GM18951 (cell line): Measurements from ENCODE around the gene IQSEC1.
"Not testable (repeated sequence)": the region's sequence is repeated elsewhere in the genome, so short reads cannot be mapped to it uniquely, and the experiment has no call there.

Source experiments
- POLR2A ChIP-seq: IDR thresholded peaks from 4 replicates; pipeline ENCODE4 v1.6.1; 2011; ENCODE audit warnings: mild to moderate bottlenecking; ENCODE audit not compliant: insufficient read length, insufficient read depth; ENCODE audit errors: extremely low read depth
- in situ Hi-C: fragments of 300-500 bp; cut with MboI; formaldehyde crosslinking; loops from one replicate; pipeline ENCODE4 v1.12.0; 2022; ENCODE audit warnings: low sequenced_read_pairs, mixed read lengths, inconsistent platforms; ENCODE audit not compliant: unreplicated experiment

IQSEC1 gene

DNA sequence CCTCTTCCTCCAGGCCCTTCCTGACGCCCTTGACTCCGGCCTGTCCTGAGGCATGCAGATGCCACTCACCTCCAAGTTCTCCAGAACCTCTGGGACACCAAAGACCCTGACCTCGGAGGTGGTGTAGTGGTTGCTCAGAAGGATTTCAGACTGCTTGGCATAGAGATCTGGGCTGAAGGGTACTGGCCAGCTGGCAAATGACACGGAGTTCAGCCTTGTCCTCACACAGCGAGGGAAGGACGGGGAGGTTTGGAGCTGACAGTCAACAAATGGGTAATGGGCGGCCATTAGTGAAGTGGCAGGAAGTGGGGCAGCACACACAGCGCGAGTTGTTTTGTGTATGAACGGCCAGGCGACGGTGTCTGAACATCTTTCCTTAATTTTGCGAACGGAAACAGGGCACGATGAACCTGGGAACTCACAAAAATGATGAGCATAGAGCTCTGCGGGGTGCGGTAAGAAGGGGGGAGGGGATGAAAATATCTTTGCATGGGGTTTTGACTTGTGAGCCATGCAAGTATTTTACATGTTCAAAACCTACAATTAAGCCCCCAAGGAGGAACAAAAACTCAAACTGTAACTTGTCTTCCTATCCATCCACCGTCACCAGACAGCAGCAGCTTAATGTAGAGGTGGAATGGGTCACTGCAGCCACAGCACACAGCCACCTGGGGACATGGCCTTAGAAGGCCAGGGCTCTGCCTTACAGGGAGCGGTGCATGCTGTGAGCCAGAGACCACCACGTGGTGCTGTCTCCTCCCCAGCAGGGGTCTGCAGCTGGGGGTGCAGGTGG, 188.2 kb downstream of the IQSEC1 start:
- in situ Hi-C loops = no loop called here
- no peak for TF ChIP-seq POLR2A

DNA sequence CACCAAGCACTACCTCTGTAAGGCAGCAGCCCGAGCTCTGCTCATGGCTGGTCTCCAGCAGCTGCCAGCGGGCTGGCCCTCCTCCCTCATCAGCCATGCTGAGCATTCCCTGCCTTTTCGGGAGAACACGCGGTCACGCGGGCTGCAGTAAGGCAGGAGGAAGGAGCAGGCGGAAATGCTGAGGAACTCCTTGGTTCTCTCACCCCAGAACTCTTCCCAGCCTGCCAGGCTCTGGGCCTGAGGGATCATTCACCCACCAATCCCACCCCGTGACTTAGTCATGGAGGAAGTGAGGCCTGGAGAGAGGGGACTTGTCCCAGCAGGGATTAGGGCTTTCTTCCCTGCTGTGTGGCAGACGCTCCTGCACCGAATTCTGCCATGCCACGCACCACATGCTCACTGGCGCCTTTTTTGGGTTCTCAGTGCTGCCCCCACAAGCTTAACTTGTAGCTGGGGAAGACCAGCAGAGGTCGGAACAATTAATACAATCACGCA, 189.0 kb downstream of the IQSEC1 start:
- TF ChIP-seq POLR2A = no peak
- in situ Hi-C loops = no loop called here

DNA sequence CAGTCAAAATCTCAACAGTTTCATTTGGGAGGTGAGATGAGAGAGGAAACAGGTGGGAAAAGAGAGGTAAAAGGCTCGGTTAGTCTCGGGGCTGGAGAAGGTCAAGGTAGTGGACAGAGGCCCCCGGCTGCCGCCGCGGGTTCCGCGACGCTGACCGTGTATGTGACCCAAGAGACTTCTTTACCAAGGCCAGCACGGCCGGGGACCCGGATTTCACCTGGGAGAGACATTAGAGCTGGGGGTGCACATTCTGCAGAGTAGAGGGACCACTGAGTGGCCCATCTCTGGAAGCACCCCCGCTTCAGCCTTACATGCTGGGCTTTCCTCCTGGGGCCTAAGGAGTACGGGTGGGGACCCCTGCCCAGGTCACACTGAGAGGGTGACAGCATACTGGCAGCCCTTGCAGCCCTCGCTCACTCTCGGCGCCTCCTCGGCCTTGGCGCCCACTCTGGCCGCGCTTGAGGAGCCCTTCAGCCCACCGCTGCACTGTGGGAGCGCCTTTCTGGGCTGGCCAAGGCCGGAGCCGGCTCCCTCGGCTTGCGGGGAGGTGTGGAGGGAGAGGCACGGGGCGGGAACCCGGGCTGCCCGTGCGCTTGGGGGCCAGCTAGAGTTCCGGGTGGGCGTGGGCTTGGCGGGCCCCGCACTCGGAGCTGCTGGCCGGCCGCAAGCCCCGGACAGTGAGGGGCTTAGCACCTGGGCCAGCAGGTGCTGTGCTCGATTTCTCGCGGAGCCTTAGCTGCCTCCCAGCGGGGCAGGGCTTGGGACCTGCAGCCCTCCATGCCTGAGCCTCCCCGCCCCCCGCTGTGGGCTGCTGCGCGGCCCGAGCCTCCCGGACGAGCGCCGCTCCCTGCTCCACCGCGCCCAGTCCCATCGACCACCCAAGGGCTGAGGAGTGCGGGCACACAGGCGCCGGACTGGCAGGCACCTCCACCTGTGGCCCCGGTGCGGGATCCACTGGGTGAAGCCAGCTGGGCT, 190.6 kb downstream of the IQSEC1 start:
- in situ Hi-C loops = no loop called here
- TF ChIP-seq POLR2A = no peak

DNA sequence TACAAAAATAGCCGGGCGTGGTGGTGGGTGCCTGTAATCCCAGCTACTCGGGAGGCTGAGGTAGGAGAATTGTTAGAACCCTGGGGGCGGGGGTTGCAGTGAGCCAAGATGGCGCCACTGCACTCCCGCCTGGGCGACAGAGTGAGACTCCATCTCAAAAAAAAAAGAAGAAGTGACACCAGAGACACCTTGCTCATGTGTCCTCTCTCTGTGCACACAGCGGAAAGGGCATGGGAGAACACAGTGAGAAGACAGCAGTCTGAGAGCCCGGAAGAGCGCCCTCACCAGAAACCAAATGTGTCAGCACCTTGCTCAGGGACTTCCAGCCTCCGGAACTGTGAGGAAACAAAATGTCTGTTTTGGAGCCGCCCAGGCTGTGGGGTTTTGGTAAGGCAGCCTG, 191.4 kb downstream of the IQSEC1 start:
- in situ Hi-C loops = not testable (repeated sequence)

DNA sequence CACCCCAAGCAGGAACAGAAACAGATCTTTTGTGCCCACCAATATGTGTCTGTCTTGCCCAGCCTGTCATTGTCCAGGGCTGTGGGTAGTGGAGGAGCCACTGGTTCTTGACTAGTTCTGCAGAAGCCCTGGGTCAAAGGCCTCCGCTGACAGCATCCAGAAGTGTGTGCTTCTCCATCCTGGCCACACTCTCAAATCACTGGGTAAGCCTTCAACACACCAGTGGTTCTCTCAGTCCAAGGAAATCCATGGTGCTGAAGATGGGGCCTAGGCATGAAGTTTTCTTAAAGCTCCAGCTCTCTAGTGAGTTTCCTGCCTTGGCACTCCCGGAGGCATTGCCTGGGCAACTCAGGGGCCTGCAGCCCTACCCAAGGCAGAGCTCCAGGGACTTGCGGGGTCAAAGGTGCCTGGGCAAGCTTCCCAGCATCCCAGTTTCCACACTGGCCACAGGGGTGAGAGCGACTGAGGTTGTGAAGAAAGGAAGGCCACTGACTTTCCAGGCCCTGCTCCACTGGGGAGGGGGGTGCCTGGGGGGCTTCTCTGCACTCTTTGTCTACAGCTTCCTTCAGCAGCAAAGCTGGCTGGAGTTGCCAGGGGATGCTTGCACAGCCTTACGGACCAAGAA, 193.9 kb downstream of the IQSEC1 start:
- no peak for TF ChIP-seq POLR2A
- in situ Hi-C loops = no loop called here

DNA sequence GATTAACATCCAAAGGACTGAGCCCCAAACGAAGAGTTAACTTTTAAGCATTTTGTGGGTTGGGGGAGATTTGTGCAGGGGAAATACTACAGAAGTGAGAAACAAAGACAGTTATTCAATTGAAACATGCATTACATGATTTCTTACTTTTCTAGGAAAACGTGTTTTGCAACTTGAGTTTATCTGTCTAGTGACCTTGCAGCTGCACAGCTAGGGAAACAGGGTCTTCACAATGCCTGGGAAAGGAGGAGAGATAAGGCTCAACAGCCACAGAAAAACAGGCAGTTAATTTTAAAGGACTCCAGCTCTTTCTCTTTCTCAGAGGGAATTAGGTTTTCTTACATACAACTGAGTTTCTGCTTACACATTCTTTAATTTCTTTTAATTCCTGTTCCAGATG, 194.5 kb downstream of the IQSEC1 start:
- in situ Hi-C loops = not testable (repeated sequence)

DNA sequence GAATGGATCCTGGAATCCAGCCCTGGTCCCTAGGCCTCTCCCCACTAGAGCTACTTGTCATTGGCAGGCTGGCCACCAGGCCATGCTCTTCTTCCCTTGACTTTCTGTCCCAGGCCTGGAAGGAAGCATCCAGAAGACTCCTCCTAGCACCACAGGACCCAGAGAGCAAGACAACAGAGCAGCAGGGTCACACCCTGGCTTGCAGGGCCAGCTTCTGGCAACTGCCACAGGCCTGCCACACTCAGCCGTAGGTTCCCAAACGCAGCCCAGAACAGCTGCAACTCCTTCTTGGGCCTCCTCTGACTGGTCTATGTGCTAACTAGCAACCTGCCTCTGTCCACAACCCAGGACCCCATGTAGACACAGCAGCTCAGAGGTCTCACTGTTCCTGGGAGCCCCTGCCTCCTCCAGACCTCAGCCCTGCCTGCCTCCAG, 195.1 kb downstream of the IQSEC1 start:
- in situ Hi-C loops = no loop called here
- TF ChIP-seq POLR2A = no peak

DNA sequence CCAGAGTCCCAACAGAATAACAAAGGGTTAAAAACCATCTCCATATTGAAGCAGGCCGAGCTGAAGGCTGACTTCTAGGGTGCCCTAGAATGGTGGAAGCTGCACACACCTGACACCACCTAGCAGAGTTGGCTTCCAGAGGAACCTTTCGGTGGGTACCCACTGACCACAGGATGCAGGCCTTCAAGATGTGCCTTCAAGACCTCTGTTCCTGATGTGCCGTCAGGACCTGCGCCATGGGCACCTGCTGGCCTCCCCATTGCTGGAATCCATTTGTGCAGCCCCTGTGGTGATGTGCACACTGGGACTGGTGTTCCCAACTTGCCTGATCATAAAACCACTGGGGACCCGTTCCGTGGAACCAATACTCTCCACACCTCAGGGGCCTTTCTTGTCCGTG, 196.2 kb downstream of the IQSEC1 start:
- in situ Hi-C loops = no loop called here
- no peak for TF ChIP-seq POLR2A

DNA sequence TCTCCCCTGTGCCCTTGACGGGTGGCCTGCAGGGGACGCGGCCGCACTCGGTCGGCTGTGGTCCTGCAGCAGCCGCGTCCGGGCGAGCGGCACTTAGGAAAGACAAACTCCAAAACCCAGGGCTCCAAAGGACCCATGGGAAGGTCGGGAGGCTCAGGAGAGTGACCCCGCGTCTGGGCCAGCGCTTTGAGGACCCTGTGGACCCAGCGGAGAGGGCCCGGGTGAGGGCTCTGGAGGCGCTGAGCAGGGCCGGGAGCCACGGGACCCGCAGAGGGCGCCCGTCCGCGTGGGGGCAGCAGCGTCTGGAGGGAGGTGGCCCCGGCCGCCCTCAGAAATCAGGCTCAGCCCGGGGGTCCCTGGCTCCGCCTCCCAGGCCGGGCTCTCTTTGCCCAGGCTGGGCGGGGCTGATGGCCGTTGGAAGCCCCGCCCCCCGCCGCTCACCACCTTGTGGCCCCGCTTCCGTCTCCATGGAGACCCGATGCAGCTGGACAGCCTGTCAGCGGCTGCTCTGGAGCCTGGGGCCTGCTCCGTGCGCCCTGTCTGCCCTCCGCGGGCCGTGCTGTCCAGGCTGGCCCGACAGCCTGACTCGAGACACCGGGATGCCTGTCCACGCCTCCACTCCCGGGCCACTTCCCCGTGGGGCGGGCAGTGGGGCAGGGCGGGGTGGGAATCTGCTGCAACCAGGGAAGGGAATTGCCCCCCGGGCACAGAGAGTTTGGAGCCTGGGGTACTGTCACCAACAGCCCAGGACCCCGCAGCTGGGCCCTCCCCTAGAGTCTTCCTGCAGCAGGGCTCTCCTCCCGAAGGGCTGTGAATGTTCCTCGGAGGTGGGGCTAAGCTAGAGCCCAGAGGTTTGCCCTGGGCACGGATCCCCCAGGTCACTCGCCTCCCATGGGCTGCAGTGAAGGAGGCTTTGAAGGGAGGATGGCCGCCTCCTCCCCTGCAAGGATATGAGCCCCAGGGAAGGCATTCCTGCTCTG, 197.1 kb downstream of the IQSEC1 start:
- in situ Hi-C loops = no loop called here
- no peak for TF ChIP-seq POLR2A

DNA sequence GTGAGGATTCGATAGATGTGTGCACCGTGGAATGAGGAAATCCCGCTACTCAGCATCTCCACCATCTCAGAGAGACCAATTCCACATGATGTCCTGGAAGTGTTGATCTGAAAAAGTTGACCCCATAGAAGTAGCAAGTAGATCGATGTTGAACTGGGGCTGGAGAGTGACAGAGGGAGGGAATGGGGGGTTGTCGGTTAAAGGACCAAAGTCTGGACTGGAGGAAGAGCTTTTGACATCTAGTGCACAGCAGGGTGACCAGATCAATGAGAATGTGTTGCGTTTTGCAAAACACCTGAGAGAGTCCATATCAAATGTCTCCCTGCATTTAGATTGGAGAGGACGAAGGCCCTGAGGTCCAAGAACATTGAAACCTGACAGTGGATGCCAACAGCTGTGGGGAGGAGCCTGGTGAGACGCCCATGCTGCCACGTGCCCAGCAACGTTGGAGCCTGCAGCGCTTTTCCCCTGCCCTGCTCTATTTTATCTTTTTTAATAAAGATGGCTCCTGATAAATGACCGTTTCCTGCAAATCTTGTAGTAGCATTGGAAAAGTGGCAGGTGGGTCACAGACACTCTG, 201.7 kb downstream of the IQSEC1 start:
- in situ Hi-C loops = no loop called here
- TF ChIP-seq POLR2A = no peak

DNA sequence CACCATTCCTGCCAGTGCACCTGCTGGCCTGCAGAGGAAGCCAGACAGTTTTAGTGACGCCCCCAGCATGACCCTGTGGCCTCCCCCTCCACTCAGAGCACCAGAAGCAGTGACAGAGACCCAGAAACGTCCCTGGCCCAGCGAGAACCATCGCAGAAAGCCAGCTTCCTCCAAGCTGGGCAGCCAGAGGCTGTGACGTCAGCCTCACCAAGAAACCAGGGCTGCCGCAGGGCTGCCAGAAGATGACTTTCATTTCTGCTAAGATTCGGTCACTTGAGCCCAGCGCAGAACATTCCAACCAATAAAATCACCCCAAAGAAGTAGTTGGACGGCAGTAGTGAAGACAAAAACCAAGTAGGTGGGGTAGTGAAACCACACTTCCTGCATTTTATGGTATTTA, 202.3 kb downstream of the IQSEC1 start:
- in situ Hi-C loops = no loop called here
- TF ChIP-seq POLR2A = no peak

DNA sequence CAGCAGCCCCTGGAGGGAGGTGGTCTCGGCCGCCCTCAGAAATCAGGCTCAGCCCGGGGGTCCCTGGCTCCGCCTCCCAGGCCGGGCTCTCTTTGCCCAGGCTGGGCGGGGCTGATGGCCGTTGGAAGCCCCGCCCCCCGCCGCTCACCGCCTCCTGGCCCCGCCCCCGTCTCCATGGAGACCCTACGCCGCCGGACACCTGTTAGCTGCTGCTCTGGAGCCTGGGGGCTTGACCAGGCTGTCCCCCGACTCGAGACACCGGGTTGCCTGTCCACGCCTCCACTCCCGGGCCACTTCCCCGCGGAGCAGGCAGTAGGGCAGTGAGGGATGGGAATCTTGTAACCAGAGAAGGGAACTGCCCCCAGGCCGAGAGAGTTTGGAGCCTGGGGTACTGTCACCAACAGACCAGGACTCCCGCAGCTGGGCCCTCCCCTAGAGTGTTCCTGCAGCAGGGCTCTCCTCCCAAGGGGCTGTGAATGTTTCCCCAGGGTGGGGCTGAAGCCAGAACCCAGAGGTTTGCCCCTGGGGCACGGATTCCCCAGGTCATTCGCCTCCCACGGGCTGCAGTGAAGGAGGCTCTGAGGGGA, 204.1 kb downstream of the IQSEC1 start:
- in situ Hi-C loops = no loop called here
- TF ChIP-seq POLR2A = no peak
